Measurements from ENCODE around the gene HNRNPA1.
"Not testable (repeated sequence)": the region's sequence is repeated elsewhere in the genome, so short reads cannot be mapped to it uniquely, and the experiment has no call there.

DNA sequence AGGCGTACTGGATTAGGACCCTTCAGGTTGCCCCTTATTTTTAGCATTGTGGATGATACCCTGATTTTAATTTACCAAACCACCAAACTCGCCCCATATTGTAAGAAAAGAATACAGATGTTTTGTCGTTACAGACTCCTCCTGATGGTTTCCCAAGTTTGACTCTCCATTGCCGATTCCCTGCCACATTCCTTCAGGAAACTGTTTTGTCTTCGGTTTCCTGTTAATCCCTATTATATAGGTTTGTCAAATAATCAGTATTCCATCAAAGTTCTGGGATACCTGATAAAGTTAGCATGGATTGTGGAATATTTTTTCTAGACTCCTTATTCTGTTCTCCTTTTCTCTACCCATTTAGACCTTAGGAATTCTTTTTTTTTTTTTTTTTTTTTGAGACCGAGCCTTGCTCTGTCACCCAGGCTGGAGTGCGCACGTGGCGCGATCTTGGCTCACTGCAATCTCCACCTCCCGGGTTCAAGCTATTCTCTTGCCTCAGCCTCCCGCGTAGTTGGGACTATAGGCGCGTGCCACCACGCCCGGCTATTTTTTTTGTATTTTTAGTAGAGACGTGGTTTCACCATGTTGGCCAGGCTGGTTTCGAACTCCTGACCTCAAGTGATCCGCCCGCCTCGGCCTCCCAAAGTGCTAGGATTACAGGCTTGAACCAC, 45.0 kb downstream of the HNRNPA1 start:
- not testable (repeated sequence) for TF ChIP-seq POLR2AphosphoS5 (IDR thresholded peaks at IDR 0.05; ENCODE audit: insufficient read depth, low read depth, low read length); EZH2 (IDR thresholded peaks at IDR 0.05; ENCODE audit: borderline replicate concordance, low read depth, low read length, severe bottlenecking); POLR2A (IDR thresholded peaks at IDR 0.05; ENCODE audit: low read depth, low read length)
- TF ChIP-seq, protein P1, sequence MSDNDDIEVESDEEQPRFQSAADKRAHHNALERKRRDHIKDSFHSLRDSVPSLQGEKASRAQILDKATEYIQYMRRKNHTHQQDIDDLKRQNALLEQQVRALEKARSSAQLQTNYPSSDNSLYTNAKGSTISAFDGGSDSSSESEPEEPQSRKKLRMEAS (IDR thresholded peaks at IDR 0.05; ENCODE audit: insufficient read depth, insufficient read length): not testable (repeated sequence)
- TF ChIP-seq, protein P2, sequence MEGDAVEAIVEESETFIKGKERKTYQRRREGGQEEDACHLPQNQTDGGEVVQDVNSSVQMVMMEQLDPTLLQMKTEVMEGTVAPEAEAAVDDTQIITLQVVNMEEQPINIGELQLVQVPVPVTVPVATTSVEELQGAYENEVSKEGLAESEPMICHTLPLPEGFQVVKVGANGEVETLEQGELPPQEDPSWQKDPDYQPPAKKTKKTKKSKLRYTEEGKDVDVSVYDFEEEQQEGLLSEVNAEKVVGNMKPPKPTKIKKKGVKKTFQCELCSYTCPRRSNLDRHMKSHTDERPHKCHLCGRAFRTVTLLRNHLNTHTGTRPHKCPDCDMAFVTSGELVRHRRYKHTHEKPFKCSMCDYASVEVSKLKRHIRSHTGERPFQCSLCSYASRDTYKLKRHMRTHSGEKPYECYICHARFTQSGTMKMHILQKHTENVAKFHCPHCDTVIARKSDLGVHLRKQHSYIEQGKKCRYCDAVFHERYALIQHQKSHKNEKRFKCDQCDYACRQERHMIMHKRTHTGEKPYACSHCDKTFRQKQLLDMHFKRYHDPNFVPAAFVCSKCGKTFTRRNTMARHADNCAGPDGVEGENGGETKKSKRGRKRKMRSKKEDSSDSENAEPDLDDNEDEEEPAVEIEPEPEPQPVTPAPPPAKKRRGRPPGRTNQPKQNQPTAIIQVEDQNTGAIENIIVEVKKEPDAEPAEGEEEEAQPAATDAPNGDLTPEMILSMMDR (IDR thresholded peaks at IDR 0.05; ENCODE audit: extremely low read depth in 1 of 2, insufficient read depth in 1 of 2, low read depth in 1 of 2, low read length in 2 of 2): not testable (repeated sequence)
